Osteoblast (primary cell): ENCODE results near the gene ELN. TPM values are rescaled to one million over a fixed set of nuclear protein-coding genes. Genes with fewer than 3 reads are reported as not detected.

Source experiments
- DNase-seq: peaks from one replicate; pipeline ENCODE4 v3.0.0; 2011; ENCODE audit warnings: low spot score, mixed read lengths; ENCODE audit not compliant: insufficient read length; ENCODE audit errors: missing footprints
- H2AFZ ChIP-seq: 2 replicates; pipeline ENCODE4 v1.6.0; 2011; ENCODE audit warnings: mild to moderate bottlenecking, low read length
- H3K27ac ChIP-seq: 2 replicates; pipeline ENCODE4 v1.5.1; 2011; ENCODE audit warnings: mild to moderate bottlenecking, low read depth, low read length, moderate library complexity
- H3K27me3 ChIP-seq: 2 replicates; pipeline ENCODE4 v1.6.0; 2012; ENCODE audit warnings: mild to moderate bottlenecking, control low read depth, inconsistent platforms, low read length, moderate library complexity; ENCODE audit not compliant: insufficient read depth
- H3K36me3 ChIP-seq: 2 replicates; pipeline ENCODE4 v1.5.1; 2011; ENCODE audit warnings: mild to moderate bottlenecking, low read length, control low read depth, moderate library complexity; ENCODE audit not compliant: insufficient read depth
- H3K4me1 ChIP-seq: 2 replicates; pipeline ENCODE4 v1.5.1; 2011; ENCODE audit warnings: mild to moderate bottlenecking, low read length, control low read depth, moderate library complexity; ENCODE audit not compliant: insufficient read depth
- H3K4me2 ChIP-seq: 2 replicates; pipeline ENCODE4 v1.6.0; 2011; ENCODE audit warnings: mild to moderate bottlenecking, low read length; ENCODE audit not compliant: insufficient read depth
- H3K4me3 ChIP-seq: fragments of 200-600 bp; sonication (generic); 3 replicates; pipeline ENCODE4 v1.5.1; 2012; ENCODE audit warnings: mild to moderate bottlenecking, low read length, inconsistent platforms; ENCODE audit not compliant: insufficient read depth
- H3K79me2 ChIP-seq: 2 replicates; pipeline ENCODE4 v1.6.0; 2012; ENCODE audit warnings: mild to moderate bottlenecking, low read length, control low read depth, inconsistent platforms; ENCODE audit not compliant: insufficient read depth
- H3K9me3 ChIP-seq: 2 replicates; pipeline ENCODE4 v1.5.1; 2011; ENCODE audit warnings: low read depth, low read length, control low read depth
- H4K20me1 ChIP-seq: 2 replicates; pipeline ENCODE4 v1.6.0; 2012; ENCODE audit warnings: mild to moderate bottlenecking, low read length, control low read depth; ENCODE audit not compliant: insufficient read depth
- CTCF ChIP-seq: IDR thresholded peaks from 2 replicates; pipeline ENCODE4 v1.5.1; 2011; ENCODE audit warnings: mild to moderate bottlenecking, low read depth, low read length, moderate library complexity; ENCODE audit errors: extremely low read depth
- total RNA-seq: library from RNA; depleted of rRNA; stranded (reverse); fragments of >200 nt; gene quantifications from 2 replicates; pipeline ENCODE4 v1.2.3, GENCODE V29; 2012

The ELN gene
- total RNA-seq, 1 donor, result 69.1 TPM

GRCh38 chr7:74064696-74065095 lies 36.7 kb downstream of the ELN start:
- Histone ChIP-seq H3K27me3 (no peaks in the 10 kb centered on the region), H3K79me2 (no peaks in the 10 kb centered on the region), H3K36me3 (no peaks in the 10 kb centered on the region), H3K9me3 (no peaks in the 10 kb centered on the region), H3K4me1 (peaks cover 9% of the 10 kb centered on the region), H2AFZ (no peak overlapping the region), H4K20me1 (no peaks in the 10 kb centered on the region), H3K4me3 (no peak overlapping the region), H3K27ac (no peak overlapping the region), H3K4me2 (no peak overlapping the region)
- DNase-seq, result peak; percentile 68
- TF ChIP-seq CTCF, result no peak

GRCh38 chr7:74066626-74067025 lies 38.7 kb downstream of the ELN start:
- Histone ChIP-seq H3K9me3 (no peaks in the 10 kb centered on the region), H3K4me3 (no peak overlapping the region), H2AFZ (no peak overlapping the region), H3K79me2 (no peaks in the 10 kb centered on the region), H3K4me1 (peaks cover 7% of the 10 kb centered on the region), H3K36me3 (no peaks in the 10 kb centered on the region), H3K4me2 (no peak overlapping the region), H3K27me3 (no peaks in the 10 kb centered on the region), H3K27ac (no peak overlapping the region), H4K20me1 (no peaks in the 10 kb centered on the region)
- DNase-seq, result no peak
- TF ChIP-seq CTCF, result no peak

- Histone ChIP-seq H3K27me3 (no peaks in the 10 kb centered on the region), H3K4me1 (no peaks in the 10 kb centered on the region), H3K79me2 (no peaks in the 10 kb centered on the region), H4K20me1 (no peaks in the 10 kb centered on the region), H3K4me2 (no peak overlapping the region), H3K9me3 (no peaks in the 10 kb centered on the region), H3K4me3 (no peak overlapping the region), H2AFZ (peak overlapping the region; percentile 69), H3K27ac (no peak overlapping the region), H3K36me3 (no peaks in the 10 kb centered on the region)
- TF ChIP-seq CTCF, result no peak
- peak; percentile 57 for DNase-seq
These were observed 40.6 kb downstream of the ELN start for GRCh38 chr7:74068378-74069085.

GRCh38 chr7:74069086-74069541 lies 41.1 kb downstream of the ELN start:
- Histone ChIP-seq H3K79me2 (no peaks in the 10 kb centered on the region), H3K4me3 (no peak overlapping the region), H3K4me1 (no peaks in the 10 kb centered on the region), H2AFZ (no peak overlapping the region), H3K9me3 (no peaks in the 10 kb centered on the region), H3K36me3 (no peaks in the 10 kb centered on the region), H3K27me3 (no peaks in the 10 kb centered on the region), H4K20me1 (no peaks in the 10 kb centered on the region), H3K27ac (no peak overlapping the region), H3K4me2 (no peak overlapping the region)
- DNase-seq, result peak; percentile 31
- no peak for TF ChIP-seq CTCF
